GM19099 (cell line): ENCODE measurements around the gene PSTK.

Experiments
- POLR2A ChIP-seq: IDR thresholded peaks from 3 replicates; pipeline ENCODE4 v1.6.1; 2011; ENCODE audit warnings: low read depth; ENCODE audit not compliant: insufficient read length; ENCODE audit errors: extremely low read depth

Gene PSTK

GRCh38 chr10:123026302-123026701 is 46.1 kb downstream of the PSTK start:
- TF ChIP-seq POLR2A: no peak

GRCh38 chr10:123027861-123028260 is 47.7 kb downstream of the PSTK start:
- TF ChIP-seq POLR2A: no peak

GRCh38 chr10:123031124-123031523 is 50.9 kb downstream of the PSTK start:
- no peak for TF ChIP-seq POLR2A

- TF ChIP-seq POLR2A: no peak
Observed at GRCh38 chr10:123034332-123034731, 54.1 kb downstream of the PSTK start.

GRCh38 chr10:123035467-123036086 is 55.4 kb downstream of the PSTK start:
- no peak for TF ChIP-seq POLR2A

- no peak for TF ChIP-seq POLR2A
Observed at GRCh38 chr10:123038782-123039631, 58.8 kb downstream of the PSTK start.

GRCh38 chr10:123039632-123039930 is 59.4 kb downstream of the PSTK start:
- no peak for TF ChIP-seq POLR2A
